AG04449 (cell line): ENCODE data around the gene MIOS.
A peak's percentile ranks its signal among the peaks of the same experiment; 100 is the strongest.

Source experiments
- CTCF ChIA-PET: fragments of 350-600 bp; formaldehyde crosslinking; extraction: SDS; loops from one replicate; lab custom pipeline; 2021; ENCODE audit warnings: antibody characterized with exemption; lab: Yijun Ruan, JAX
- POLR2A ChIA-PET: fragments of 400-600, 350-600 bp; formaldehyde crosslinking; extraction: SDS; loops from one replicate; lab custom pipeline; 2020; ENCODE audit warnings: antibody characterized with exemption, inconsistent platforms; lab: Yijun Ruan, JAX
- DNase-seq: peaks from one replicate; pipeline ENCODE4 v3.0.0-alpha.2; 2010; ENCODE audit warnings: low read depth, low spot score
- H3K4me3 ChIP-seq: 2 replicates; pipeline ENCODE4 v1.5.1; 2011; ENCODE audit warnings: low read depth, mild to moderate bottlenecking, control low read depth, low read length
- CTCF ChIP-seq: IDR thresholded peaks from one replicate; pipeline ENCODE4 v1.5.1; 2011; ENCODE audit warnings: mild to moderate bottlenecking, moderate library complexity, low read length, control low read depth, inconsistent platforms; ENCODE audit not compliant: insufficient read depth; ENCODE audit errors: missing control alignments

MIOS gene

GRCh38 chr7:7647495-7648036 lies 80.9 kb downstream of the MIOS start:
- ChIA-PET CTCF (interaction anchor here (0.6 kb wide), 1 partner anchor 694 kb away, joined by 3 read pairs; no protein-coding TSS in a partner anchor), POLR2A (no interaction called here)

GRCh38 chr7:7650682-7651206 lies 84.1 kb downstream of the MIOS start:
- TF ChIP-seq CTCF: no peak
- DNase-seq: no peak
- H3K4me3 ChIP-seq: no peak overlapping the region
- ChIA-PET CTCF (interaction anchor here (1.3 kb wide), 1 partner anchor 10 kb away, joined by 3 read pairs; the partner anchor contains the start of gene UMAD1), POLR2A (no interaction called here)

More at GRCh38 chr7:7647495-7648036, 80.9 kb downstream of the MIOS start:
- H3K4me3 ChIP-seq: no peak overlapping the region
- no peak for DNase-seq
- TF ChIP-seq CTCF: no peak

- no peak for TF ChIP-seq CTCF
- no peak overlapping the region for H3K4me3 ChIP-seq
- DNase-seq: no peak
- ChIA-PET POLR2A (no interaction called here), CTCF (interaction anchor here (1.3 kb wide), 1 partner anchor 11 kb away, joined by 3 read pairs; the partner anchor contains the start of gene UMAD1)
Measured at GRCh38 chr7:7651479-7651878, 84.8 kb downstream of the MIOS start.

- H3K4me3 ChIP-seq: no peak overlapping the region
- ChIA-PET POLR2A (no interaction called here), CTCF (interaction anchor here (0.9 to 1.0 kb wide), 2 partner anchors 10 to 12 kb away, joined by 3 read pairs; partner anchors contain the start of gene UMAD1)
- TF ChIP-seq CTCF: no peak
- DNase-seq: no peak
Measured at GRCh38 chr7:7652798-7653540, 86.3 kb downstream of the MIOS start.

- POLR2A ChIA-PET: no interaction called here
- TF ChIP-seq CTCF: peak; percentile 5
- CTCF ChIA-PET: no interaction called here
- H3K4me3 ChIP-seq: no peak overlapping the region
- no peak for DNase-seq
Measured at GRCh38 chr7:7653593-7654187, 87.0 kb downstream of the MIOS start.
